Mucosa of stomach (tissue), 1 donor: Measurements from ENCODE around the gene OCA2.

ENCODE experiments used
- H3K27me3 ChIP-seq: one replicate; pipeline ENCODE4 v1.7.0; 2013; ENCODE audit warnings: mild to moderate bottlenecking, low read length; ENCODE audit not compliant: control insufficient read depth, insufficient read depth
- H3K36me3 ChIP-seq: one replicate; pipeline ENCODE4 v1.7.0; 2013; ENCODE audit warnings: low read length; ENCODE audit not compliant: control insufficient read depth, insufficient read depth
- H3K4me1 ChIP-seq: one replicate; pipeline ENCODE4 v1.7.0; 2013; ENCODE audit warnings: mild to moderate bottlenecking, low read length; ENCODE audit not compliant: control insufficient read depth, insufficient read depth
- H3K4me3 ChIP-seq: one replicate; pipeline ENCODE4 v1.7.0; 2013; ENCODE audit warnings: low read length
- H3K9ac ChIP-seq: one replicate; pipeline ENCODE4 v1.7.0; 2013; ENCODE audit warnings: mild to moderate bottlenecking, low read length, moderate library complexity
- H3K9me3 ChIP-seq: one replicate; pipeline ENCODE4 v1.7.0; 2013; ENCODE audit warnings: mild to moderate bottlenecking, low read length, moderate library complexity; ENCODE audit not compliant: control insufficient read depth
- donor health status: Pancreatic carcinoma.

OCA2 gene

GRCh38 chr15:27790270-27790669 lies 308.8 kb downstream of the OCA2 start:
- Histone ChIP-seq H3K9ac (no peak overlapping the region), H3K36me3 (no peaks in the 10 kb centered on the region), H3K27me3 (no peaks in the 10 kb centered on the region), H3K9me3 (no peaks in the 10 kb centered on the region), H3K4me1 (no peaks in the 10 kb centered on the region), H3K4me3 (no peak overlapping the region)

- Histone ChIP-seq H3K9ac (no peak overlapping the region), H3K36me3 (no peaks in the 10 kb centered on the region), H3K4me3 (no peak overlapping the region), H3K4me1 (no peaks in the 10 kb centered on the region), H3K27me3 (no peaks in the 10 kb centered on the region), H3K9me3 (no peaks in the 10 kb centered on the region)
Observed at GRCh38 chr15:27787931-27788330, 311.2 kb downstream of the OCA2 start.

GRCh38 chr15:27784107-27784506 lies 315.0 kb downstream of the OCA2 start:
- no peaks in the 10 kb centered on the region for H3K4me1 ChIP-seq
- no peaks in the 10 kb centered on the region for H3K36me3 ChIP-seq
- H3K9ac ChIP-seq, result no peak overlapping the region
- no peaks in the 10 kb centered on the region for H3K27me3 ChIP-seq
- no peaks in the 10 kb centered on the region for H3K9me3 ChIP-seq
- H3K4me3 ChIP-seq, result no peak overlapping the region

GRCh38 chr15:27783678-27784077 lies 315.4 kb downstream of the OCA2 start:
- H3K9ac ChIP-seq, result no peak overlapping the region
- no peak overlapping the region for H3K4me3 ChIP-seq
- H3K4me1 ChIP-seq, result no peaks in the 10 kb centered on the region
- H3K36me3 ChIP-seq, result no peaks in the 10 kb centered on the region
- no peaks in the 10 kb centered on the region for H3K27me3 ChIP-seq
- H3K9me3 ChIP-seq, result no peaks in the 10 kb centered on the region

- Histone ChIP-seq H3K4me3 (no peak overlapping the region), H3K9me3 (no peaks in the 10 kb centered on the region), H3K36me3 (no peaks in the 10 kb centered on the region), H3K4me1 (no peaks in the 10 kb centered on the region), H3K9ac (no peak overlapping the region), H3K27me3 (no peaks in the 10 kb centered on the region)
Observed at GRCh38 chr15:27782125-27782524, 317.0 kb downstream of the OCA2 start.

GRCh38 chr15:27776501-27776900 lies 322.6 kb downstream of the OCA2 start:
- no peaks in the 10 kb centered on the region for H3K27me3 ChIP-seq
- H3K9ac ChIP-seq, result no peak overlapping the region
- no peaks in the 10 kb centered on the region for H3K9me3 ChIP-seq
- no peaks in the 10 kb centered on the region for H3K4me1 ChIP-seq
- no peaks in the 10 kb centered on the region for H3K36me3 ChIP-seq
- no peak overlapping the region for H3K4me3 ChIP-seq

- H3K9ac ChIP-seq, result no peak overlapping the region
- no peaks in the 10 kb centered on the region for H3K27me3 ChIP-seq
- H3K4me3 ChIP-seq, result no peak overlapping the region
- no peaks in the 10 kb centered on the region for H3K36me3 ChIP-seq
- H3K4me1 ChIP-seq, result no peaks in the 10 kb centered on the region
- no peaks in the 10 kb centered on the region for H3K9me3 ChIP-seq
Observed at GRCh38 chr15:27774638-27775037, 324.5 kb downstream of the OCA2 start.

- Histone ChIP-seq H3K9ac (no peak overlapping the region), H3K36me3 (no peaks in the 10 kb centered on the region), H3K9me3 (no peaks in the 10 kb centered on the region), H3K27me3 (no peaks in the 10 kb centered on the region), H3K4me3 (no peak overlapping the region), H3K4me1 (no peaks in the 10 kb centered on the region)
Observed at GRCh38 chr15:27774191-27774590, 324.9 kb downstream of the OCA2 start.

- H3K4me3 ChIP-seq, result no peak overlapping the region
- H3K9ac ChIP-seq, result no peak overlapping the region
- no peaks in the 10 kb centered on the region for H3K27me3 ChIP-seq
- H3K9me3 ChIP-seq, result no peaks in the 10 kb centered on the region
- no peaks in the 10 kb centered on the region for H3K36me3 ChIP-seq
- H3K4me1 ChIP-seq, result no peaks in the 10 kb centered on the region
Observed at GRCh38 chr15:27771892-27772291, 327.2 kb downstream of the OCA2 start.

GRCh38 chr15:27770769-27771554 lies 328.2 kb downstream of the OCA2 start:
- no peak overlapping the region for H3K9ac ChIP-seq
- H3K27me3 ChIP-seq, result no peaks in the 10 kb centered on the region
- no peaks in the 10 kb centered on the region for H3K4me1 ChIP-seq
- H3K4me3 ChIP-seq, result no peak overlapping the region
- H3K9me3 ChIP-seq, result no peaks in the 10 kb centered on the region
- H3K36me3 ChIP-seq, result no peaks in the 10 kb centered on the region

GRCh38 chr15:27770086-27770607 lies 329.0 kb downstream of the OCA2 start:
- Histone ChIP-seq H3K4me3 (no peak overlapping the region), H3K4me1 (no peaks in the 10 kb centered on the region), H3K9ac (no peak overlapping the region)

GRCh38 chr15:27769652-27770051 lies 329.5 kb downstream of the OCA2 start:
- no peak overlapping the region for H3K4me3 ChIP-seq
- H3K36me3 ChIP-seq, result no peaks in the 10 kb centered on the region
- no peaks in the 10 kb centered on the region for H3K9me3 ChIP-seq
- no peaks in the 10 kb centered on the region for H3K27me3 ChIP-seq
- no peak overlapping the region for H3K9ac ChIP-seq
- H3K4me1 ChIP-seq, result no peaks in the 10 kb centered on the region

More at GRCh38 chr15:27770086-27770607, 329.0 kb downstream of the OCA2 start:
- H3K27me3 ChIP-seq, result no peaks in the 10 kb centered on the region
- no peaks in the 10 kb centered on the region for H3K9me3 ChIP-seq
- no peaks in the 10 kb centered on the region for H3K36me3 ChIP-seq
